CD4-positive, alpha-beta T cell treated with Interferon gamma for 1 hour (primary cell): ENCODE results near the gene GNMT.
"Not testable (repeated sequence)": the region's sequence is repeated elsewhere in the genome, so short reads cannot be mapped to it uniquely, and the experiment has no call there.

Experiments
- DNase-seq: peaks from one replicate; pipeline ENCODE4 v3.0.0-alpha.2; 2020

Gene GNMT

DNA sequence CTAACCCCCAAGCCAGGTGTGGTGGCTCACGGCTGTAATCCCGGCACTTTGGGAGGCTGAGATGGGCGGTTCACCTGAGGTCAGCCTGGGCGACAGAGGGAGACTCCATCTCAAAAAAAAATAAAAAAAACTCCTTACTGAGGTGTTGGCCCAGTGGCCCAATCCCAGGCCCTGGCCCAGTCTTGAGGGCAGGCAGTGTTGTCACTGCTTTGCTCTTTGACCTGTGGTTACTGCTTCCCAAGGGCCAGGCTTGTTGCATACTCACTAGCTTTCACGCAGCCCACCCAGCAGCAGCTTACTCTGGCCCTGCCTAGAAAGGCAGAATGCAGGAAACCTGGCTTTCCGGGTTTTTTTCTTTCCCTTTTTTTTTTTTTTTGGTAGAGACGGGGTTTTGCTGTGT is 18.1 kb upstream of the GNMT start:
- DNase-seq, result no peak

DNA sequence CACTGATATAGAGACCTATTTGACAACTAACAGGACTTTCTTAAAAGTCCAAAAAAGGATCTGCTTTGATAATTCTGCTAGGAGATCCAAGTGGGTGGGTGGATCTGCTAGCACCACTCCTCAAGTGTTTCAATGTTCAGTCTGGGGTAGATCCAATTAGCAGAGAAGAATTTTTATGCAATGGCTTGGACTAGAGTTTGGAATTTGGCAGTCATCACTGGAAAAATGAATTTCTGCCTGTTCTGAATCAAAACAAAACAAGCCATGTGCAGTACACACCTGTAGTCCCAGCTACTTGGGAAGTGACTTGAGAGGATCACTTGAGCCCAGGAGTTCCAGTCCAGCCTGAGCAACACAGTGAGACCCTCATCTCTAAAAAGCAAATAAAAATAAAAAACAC is 12.6 kb upstream of the GNMT start:
- no peak for DNase-seq

DNA sequence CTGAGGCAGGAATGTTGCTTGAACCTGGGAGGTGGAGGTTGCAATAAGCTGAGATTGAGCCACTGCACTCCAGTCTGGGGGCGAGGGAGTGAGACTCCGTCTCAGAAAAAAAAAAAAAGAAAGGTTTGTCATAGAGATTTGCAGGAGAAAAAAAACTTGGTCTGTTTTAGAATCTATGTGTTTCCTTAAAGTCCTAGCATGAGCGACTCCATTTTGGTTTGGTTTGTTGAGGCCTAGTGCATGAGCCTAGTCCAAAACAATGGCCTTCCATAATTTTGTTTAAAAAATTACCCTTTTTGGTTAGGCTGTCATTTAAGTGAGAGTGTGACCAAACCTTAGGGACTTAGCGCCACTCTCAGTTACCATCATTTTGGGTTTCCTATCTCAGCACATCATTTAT is 8.2 kb upstream of the GNMT start:
- no peak for DNase-seq

DNA sequence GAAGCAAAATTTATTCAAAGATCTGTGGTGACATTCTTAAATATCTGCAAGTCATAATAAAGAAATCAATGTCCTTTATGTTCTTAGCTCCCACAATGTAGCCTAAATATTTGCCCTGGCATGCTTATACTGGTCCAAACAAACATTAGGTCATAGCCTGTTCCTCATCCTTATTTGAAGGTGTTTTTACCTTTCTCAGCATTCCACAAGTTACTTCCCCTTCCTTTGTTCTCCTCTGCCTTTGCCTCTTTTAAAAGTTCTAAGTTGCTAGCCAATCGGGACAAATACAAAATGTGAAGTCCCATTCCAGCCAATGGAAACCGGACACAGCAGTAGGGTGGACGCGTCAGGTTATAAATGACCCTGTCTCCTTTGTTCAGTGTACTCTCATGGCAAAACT is 6.1 kb upstream of the GNMT start:
- DNase-seq, result not testable (repeated sequence)

DNA sequence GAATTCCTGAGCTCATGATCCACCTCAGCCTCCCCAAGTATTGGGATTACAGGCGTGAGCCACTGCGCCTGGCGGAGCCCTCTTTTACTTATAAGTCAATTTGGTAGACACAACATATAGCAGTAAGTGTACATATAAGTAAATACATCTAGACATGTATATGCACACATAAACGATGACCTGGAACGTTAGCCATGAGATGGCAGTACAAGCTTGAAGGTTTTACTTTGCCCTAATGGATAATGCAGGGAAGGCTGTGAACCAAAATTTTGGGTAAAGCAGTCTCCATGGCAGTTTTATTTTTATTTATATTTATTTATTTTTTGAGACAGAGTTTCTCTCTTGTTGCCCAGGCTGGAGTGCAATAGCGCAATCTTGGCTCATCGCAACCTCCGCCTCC is 2.4 kb upstream of the GNMT start:
- no peak for DNase-seq

DNA sequence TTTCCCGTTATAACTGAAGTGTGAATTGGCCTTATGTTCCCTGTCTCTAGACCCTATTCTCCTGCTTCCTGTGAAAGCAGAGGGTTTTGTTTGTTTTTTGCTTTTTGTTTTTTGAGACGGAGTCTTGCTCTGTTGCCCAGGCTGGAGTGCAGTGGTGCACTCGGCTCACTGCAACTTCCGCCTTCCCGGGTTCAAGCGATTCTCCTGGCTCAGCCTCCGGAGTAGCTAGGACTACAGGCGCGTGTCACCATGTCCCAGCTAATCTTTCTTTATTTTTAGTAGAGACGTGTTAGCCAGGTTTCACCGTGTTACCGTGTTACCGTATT is 674 bp upstream of the GNMT start:
- no peak for DNase-seq

DNA sequence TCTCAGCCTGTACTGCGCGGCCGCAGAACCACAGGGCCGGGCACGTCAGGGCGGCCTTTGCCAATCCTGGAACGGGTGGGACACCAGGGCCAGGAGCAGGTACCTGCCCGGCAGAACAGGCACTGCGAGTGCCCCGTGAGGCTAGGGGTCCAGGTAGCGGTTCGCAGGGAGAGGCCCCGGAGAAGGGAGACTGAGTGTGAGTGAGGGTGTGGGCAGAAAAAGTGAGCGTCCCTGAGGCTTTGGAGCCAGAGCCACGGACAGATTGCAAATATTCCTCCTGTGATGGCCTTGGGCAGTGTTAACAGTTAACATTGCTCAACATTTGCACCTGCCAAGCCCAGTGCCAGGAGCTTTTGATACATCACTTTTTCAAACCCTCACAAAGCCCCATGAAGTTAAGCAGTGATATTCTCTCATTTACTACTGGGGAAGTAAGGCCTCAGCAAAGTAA is 491 bp downstream of the GNMT start:
- DNase-seq, result no peak

DNA sequence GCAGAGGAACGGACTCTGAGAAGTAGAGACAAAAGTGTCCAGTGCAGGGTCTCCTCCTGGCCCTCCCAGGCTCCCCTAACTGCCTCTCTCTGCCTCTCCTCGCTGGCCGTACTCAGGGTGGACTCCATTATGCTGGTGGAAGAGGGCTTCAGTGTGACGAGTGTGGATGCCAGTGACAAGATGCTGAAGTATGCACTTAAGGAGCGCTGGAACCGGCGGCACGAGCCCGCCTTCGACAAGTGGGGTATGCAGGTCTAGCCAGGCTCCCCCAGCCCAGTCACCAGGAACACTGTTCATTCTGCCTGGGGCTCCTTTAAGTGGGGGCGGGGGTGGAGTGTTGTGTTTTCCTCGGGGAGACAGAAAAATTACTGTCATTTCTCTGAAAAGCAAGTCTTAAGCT is 1.5 kb downstream of the GNMT start:
- no peak for DNase-seq

DNA sequence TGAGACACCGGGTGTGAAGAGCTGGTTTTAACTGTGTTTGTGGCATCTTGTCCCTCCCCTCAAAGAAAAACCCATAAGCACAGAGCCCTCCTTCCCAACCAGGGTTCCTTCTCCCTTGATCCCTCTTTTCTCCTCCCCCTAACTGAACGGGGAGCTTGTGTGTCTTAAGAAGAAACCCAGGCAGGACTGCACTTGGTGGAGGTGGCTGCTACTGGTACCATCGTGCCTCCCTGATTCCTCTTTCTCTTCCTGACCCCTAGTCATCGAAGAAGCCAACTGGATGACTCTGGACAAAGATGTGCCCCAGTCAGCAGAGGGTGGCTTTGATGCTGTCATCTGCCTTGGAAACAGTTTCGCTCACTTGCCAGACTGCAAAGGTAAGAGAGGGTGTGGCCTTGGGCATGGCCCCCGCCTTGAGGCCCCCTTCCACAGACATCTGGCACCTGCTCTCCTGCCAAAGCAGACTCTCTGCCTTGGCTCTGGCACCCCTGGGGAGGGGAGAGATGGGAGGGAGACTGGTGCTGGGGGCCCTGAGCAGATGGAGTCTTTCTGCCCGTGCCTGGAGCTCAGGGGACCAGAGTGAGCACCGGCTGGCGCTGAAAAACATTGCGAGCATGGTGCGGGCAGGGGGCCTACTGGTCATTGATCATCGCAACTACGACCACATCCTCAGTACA is 2.1 kb downstream of the GNMT start:
- DNase-seq, result no peak

DNA sequence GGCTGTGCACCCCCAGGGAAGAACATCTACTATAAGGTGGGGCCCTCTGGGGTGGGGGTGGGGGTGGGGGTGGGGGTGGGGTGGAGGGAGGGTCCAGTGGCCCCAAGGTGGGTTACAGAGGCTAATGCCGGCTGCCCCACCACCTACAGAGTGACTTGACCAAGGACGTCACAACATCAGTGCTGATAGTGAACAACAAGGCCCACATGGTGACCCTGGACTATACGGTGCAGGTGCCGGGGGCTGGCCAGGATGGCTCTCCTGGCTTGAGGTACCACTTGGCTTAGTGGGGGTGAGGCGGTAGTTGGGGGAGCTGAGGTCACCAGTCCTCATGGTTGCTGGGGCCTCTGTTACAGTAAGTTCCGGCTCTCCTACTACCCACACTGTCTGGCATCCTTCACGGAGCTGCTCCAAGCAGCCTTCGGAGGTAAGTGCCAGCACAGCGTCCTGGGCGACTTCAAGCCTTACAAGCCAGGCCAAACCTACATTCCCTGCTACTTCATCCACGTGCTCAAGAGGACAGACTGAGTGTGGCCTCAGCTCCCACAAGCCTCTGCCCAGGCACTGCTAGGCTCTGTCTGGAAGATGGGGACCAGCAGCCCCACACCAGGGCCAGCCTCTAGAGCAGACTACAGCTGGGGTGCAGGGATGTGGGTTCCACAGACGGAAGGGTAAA is 2.8 kb downstream of the GNMT start:
- DNase-seq, result no peak

DNA sequence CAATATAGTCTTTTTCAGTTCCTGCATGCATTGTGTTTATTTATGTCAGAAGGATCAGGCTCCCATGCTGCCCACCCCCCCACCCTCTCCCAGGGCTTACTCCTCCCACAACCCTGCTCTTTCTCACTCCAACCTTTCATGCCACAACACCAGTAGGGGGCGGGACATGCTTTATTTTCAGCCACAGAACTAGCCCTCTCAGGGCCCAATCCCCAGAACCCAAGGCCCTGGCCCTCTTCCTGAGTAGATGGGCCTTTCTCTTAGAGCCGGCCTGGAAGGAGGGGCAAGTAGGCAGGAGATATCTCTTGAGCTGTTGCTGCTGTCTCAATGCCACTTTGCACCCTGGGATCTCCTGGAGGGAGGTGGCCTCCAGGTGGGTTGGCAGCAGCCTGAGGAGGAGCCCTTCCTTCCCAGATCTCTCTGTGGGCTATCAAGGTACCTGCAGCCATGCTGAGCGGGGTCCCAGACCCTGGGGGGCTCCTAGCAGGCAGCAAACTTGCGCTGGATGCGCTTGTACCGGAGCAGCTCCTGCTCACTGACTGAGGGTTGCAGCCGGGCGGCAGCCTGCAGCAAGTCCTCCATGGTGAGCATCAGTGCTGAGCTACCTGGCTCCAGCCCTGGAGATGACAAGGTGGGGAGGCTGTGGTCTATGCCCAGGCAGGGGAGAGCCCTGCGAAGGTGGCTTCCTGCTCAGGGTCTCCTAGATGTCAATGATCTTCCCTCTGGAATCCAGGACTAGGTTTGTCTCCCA is 3.5 kb downstream of the GNMT start:
- DNase-seq, result peak; percentile 14

DNA sequence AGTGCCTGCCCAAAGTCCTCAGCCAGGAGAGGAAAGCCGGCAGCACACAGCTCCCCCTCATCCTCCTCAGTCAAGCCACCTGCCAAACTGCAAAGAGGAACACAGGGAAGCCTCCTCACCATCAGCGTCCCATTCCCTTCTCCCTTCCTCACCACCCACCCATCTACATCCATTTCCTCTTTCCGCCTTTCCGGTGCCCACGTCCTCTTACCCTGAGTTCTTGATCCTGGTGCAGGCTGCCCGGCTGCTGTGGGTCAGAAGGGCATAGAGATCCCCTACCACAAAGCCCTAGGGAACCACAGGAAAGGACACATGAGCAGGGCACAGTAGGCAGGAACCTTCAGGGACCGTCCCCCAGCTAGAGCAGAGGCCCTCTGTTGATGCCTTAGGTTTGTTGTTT is 6.0 kb downstream of the GNMT start:
- DNase-seq, result no peak

DNA sequence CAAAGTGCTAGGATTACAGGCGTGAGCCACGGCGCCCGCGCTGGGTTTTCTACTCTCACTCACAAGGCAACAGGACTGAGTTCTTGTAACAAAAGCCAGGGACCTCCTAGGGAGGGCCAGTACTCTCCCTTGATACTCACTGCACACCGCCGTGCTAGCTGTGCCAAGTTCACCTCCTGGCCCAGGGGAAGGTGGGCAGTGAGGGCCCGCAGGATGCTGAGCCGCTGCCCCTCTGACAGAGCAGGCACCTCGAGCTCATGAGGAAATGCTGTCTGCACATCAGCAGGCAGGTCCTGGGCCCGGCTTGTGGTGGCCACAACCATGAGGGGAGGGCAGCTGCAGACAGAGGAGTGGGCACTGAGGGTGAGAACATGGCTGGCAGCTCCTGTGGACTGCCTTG is 6.7 kb downstream of the GNMT start:
- DNase-seq, result no peak

DNA sequence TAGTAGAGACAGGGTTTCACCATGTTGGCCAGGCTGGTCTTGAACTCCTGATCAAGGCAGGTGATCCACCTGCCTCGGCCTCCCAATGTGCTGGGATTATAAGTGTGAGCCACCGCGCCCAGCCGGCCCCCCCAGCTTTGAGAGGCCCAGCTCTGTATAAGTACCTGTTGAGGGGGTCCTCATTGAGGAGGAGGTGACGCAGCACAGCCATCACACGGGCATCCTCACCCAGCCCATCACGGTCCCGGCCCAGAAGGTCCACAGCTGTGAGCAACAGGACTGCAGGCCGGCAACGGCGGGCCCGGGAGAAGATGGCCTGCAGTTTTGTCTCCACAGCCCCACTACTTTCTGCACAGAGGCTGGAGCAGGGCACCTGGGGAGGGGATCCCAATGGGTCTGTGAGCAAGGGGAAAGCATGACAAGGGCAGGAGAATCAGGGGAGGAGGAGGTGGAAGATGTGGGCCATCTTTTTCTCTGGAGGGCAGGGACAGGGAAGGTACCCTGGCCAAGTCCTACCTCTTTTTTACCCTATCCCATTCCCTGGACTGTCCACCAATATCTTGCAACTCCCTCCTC is 7.7 kb downstream of the GNMT start:
- DNase-seq, result no peak

DNA sequence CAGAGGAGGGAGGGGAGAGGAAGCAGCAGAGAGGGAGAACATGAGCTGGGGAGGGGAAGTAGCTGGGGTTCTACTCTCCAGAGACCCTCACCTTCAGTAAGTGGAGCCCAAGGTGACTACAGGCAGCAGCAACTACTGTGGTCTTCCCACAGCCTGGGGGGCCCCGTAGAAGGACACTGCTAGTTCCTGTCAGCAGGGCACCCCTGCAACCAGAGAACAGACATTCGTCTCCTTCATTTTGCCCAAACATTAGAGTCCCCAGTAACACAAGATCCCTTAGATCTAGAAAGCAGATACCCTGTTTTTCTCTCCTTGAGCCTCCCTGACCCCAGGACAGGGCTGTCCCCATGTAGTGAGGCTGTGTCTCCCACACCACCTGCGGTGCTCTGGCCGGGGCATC is 8.2 kb downstream of the GNMT start:
- no peak for DNase-seq

DNA sequence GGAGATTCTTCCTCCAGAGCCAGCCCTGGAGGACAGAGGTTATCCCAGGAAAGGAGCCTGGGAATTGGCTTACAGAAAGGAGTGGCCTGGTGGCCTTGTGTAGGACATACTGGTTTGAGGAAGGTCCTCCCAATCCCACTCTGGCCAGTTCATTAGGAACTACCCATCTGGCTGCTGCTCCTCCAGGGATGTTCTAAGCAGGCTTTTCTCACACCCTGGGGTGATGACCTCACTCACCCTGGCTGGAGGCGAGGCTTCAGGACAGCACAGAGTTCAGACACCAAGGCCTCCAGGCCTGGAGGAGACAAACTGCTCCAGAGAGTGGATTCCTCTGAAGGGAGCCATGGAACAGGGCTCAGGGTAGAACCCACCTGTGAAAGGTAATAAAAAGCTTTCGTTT is 8.9 kb downstream of the GNMT start:
- no peak for DNase-seq

DNA sequence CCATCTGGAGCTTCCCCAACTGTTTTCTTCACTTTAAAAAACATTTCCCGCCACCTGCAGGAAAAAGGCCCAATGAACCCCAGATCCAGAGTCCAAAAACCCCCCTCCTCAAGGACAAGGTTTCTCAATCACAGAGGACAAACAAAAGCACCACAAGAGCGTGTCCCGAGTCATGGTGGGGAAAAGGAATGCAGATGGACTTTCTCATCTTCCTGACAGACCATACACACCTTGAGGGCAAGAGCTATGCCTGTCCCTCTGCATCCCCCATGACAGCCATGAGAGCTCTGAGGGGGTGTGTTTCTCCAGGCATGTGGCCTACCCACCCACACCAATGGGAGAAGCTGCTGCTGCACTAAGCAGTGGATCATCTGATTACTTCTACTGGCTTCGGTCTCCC is 9.4 kb downstream of the GNMT start:
- no peak for DNase-seq

DNA sequence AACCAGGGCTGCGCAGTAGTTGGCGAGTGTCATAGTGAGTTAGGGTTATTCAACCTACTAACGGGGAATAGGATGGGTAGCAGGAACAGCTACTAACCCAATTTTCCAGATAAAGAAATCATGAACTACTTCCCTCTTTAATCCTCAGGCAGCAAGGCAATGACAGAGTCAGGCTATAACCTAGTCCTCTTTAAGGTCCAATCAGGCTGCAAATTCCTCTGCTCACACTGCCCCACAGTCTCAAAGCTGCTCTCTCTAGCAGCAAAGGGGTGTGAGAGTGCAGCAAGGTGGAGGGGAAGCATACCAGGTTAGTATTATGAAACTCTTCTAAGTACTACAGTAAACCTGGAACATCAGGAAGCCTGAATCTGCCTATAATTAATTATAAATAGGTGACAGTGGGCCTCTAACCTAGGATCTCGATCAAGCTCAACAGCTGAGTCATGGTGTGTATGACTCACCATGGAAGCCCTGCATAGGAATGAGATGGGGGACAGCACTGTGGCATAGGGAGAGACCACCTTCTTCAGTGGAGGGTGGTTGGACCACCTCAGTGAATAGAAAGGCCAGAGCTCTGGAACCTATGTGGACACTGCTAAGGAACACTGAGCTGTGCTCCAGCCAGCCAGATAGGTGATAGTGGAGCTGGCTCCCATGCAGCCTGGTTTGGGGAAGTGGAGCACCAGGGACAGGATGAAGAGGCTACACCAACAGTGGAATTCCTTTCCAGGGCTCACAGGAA is 10.5 kb downstream of the GNMT start:
- no peak for DNase-seq

DNA sequence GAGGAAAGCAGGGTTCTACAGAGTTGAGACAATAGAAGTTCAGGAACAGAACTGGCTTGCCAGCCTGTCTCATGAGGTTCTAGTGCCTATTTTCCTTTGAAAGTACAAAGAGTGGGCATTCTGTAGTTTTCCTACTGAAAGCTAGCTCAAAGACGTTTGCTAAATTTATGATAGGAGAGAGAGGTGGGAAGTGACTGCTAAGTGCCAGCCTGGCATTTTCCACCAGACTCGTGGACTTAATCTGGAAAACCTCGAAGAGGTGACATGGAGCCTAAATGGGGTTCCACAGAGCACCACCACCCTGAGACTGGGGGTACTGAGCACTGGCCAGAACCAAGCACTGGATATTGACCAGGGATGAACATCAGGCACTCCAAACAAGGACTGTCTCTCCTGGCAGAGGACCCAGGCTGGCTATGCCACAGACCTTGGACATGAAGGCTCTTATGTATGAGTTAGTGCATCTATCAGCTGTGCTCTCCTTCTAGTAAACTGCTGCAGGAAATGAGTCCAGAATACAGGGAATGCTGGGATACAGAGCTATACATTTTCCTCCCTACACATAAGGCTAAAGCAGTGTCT is 11.3 kb downstream of the GNMT start:
- DNase-seq, result no peak

DNA sequence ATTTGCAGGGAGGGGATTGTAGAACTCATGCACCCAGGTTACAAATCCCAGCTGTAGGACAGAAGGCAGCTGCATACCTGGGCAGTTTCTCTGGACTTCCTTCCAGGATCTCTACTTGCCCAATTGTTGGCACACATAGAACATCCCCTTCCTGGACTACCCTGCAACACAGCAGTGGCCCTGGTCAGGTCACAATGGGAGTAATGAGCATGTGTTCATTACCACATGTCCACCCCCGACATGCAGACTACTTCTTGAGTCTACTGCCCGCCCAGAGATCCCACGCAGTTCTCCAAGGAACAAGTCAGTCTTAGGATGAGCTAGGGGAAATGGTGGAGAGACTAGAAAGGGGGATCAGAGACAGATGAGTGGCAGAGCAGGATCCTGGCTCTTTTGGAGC is 13.4 kb downstream of the GNMT start:
- no peak for DNase-seq

DNA sequence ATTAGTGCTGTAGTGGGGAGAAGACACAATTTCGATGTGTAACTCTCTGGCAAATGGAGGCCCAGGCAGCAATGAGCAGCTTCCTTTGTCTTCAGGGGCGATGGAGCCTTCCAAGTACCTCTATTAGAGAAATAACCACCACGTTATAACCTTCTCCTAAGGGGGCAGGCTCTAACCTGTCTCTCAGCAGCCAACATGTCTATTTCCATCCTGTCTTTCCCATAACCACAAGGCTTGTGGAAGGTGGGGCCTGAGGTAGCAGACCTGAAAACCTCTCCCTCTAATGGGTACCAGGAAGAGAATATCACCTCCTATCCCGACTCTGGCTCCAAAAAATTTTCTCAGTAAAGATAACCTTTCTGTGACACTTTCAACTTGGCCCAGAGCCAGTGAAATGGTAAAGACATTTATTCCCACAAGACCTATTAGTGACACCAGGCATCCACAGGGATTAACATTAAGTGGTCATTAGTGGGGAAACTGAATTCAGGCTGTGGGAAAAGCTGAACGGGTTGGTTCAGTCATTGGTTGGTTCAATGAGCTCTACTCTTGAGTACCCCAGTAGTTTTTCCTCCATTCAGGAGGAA is 14.5 kb downstream of the GNMT start:
- no peak for DNase-seq

DNA sequence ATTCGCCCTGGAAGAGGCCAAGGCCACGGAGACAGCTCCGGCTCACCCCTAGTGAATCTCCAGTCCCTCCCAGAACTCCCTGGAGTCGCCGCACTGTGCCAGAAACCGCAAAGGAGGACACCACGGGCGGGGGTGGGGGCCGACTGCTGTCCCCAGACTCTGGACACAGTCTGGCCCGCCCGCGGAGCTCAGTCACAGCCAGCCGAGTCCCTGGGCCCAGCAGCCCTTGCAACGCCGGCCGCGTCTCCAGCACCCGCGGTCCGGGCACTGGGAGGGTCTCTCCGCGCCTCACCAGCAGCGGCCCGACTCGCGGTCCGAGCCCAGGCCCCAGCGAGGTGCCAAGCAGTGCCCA is 17.9 kb downstream of the GNMT start:
- no peak for DNase-seq
